ACC112 (cell line): ENCODE results near the gene DDX1.

Source experiments
- H2AFZ ChIP-seq: fragments of 200-600 bp; sonication (generic); one replicate; pipeline ENCODE4 v1.6.0; 2017; ENCODE audit warnings: antibody characterized with exemption, low read length; ENCODE audit not compliant: unreplicated experiment
- H3K27ac ChIP-seq: fragments of 200-600 bp; sonication (generic); 2 replicates; pipeline ENCODE4 v1.5.1; 2014; ENCODE audit warnings: low read depth, mild to moderate bottlenecking, antibody characterized with exemption, low read length, moderate library complexity
- H3K27me3 ChIP-seq: fragments of 200-600 bp; sonication (generic); 2 replicates; pipeline ENCODE4 v1.6.1; 2014; ENCODE audit warnings: mild to moderate bottlenecking, antibody characterized with exemption, low read length, moderate library complexity, mixed read lengths; ENCODE audit not compliant: insufficient read depth
- H3K36me3 ChIP-seq: fragments of 200-600 bp; sonication (generic); 2 replicates; pipeline ENCODE4 v1.6.1; 2016; ENCODE audit warnings: mild to moderate bottlenecking, antibody characterized with exemption, low read length, moderate library complexity, mixed read lengths; ENCODE audit not compliant: insufficient read depth
- H3K4me1 ChIP-seq: fragments of 200-600 bp; sonication (generic); one replicate; pipeline ENCODE4 v1.6.1; 2016; ENCODE audit warnings: low read length, mixed read lengths; ENCODE audit not compliant: insufficient read depth, unreplicated experiment, control insufficient read depth
- H3K4me3 ChIP-seq: fragments of 200-600 bp; sonication (generic); 2 replicates; pipeline ENCODE4 v1.5.1; 2014; ENCODE audit warnings: mild to moderate bottlenecking, low read depth, low read length
- H3K79me2 ChIP-seq: fragments of 200-600 bp; sonication (generic); one replicate; pipeline ENCODE4 v1.6.0; 2016; ENCODE audit warnings: low read length; ENCODE audit not compliant: control insufficient read depth, unreplicated experiment, insufficient read depth

Gene DDX1

GRCh38 chr2:15623481-15623796 is 31.8 kb downstream of the DDX1 start:
- H3K4me1 ChIP-seq = no peaks in the 10 kb centered on the region
- no peak overlapping the region for H3K4me3 ChIP-seq
- H3K27ac ChIP-seq = no peak overlapping the region
- H3K79me2 ChIP-seq = no peaks in the 10 kb centered on the region
- H3K36me3 ChIP-seq = peaks cover 68% of the 10 kb centered on the region
- no peaks in the 10 kb centered on the region for H3K27me3 ChIP-seq
- H2AFZ ChIP-seq = no peak overlapping the region

GRCh38 chr2:15623898-15624541 is 32.4 kb downstream of the DDX1 start:
- H3K27ac ChIP-seq = no peak overlapping the region
- no peaks in the 10 kb centered on the region for H3K79me2 ChIP-seq
- H3K27me3 ChIP-seq = no peaks in the 10 kb centered on the region
- no peaks in the 10 kb centered on the region for H3K4me1 ChIP-seq
- peaks cover 74% of the 10 kb centered on the region for H3K36me3 ChIP-seq
- H3K4me3 ChIP-seq = no peak overlapping the region
- H2AFZ ChIP-seq = no peak overlapping the region

DNA sequence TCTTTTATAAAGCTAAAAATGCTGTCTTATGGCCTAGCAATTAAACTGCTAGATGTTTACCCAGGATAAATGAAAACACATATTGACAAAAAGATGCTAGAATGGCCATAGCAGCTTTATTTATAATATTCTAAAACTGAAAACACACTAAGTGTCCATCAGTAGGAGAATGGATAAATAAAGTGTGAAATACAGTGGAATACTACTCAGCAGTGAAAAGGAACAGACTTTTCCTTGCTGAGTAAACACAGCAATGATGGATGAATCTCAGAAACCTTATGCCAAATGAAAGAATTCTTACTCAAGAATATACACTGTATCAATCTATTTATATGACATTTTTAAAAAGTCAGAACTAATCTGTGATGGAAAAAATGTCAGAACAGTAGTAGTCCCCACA is 33.2 kb downstream of the DDX1 start:
- H3K4me1 ChIP-seq = no peaks in the 10 kb centered on the region
- peaks cover 82% of the 10 kb centered on the region for H3K36me3 ChIP-seq
- no peak overlapping the region for H2AFZ ChIP-seq
- H3K4me3 ChIP-seq = no peak overlapping the region
- no peaks in the 10 kb centered on the region for H3K27me3 ChIP-seq
- no peaks in the 10 kb centered on the region for H3K79me2 ChIP-seq
- no peak overlapping the region for H3K27ac ChIP-seq

- no peaks in the 10 kb centered on the region for H3K79me2 ChIP-seq
- H3K4me3 ChIP-seq = no peak overlapping the region
- H2AFZ ChIP-seq = no peak overlapping the region
- H3K36me3 ChIP-seq = peaks cover 80% of the 10 kb centered on the region
- no peaks in the 10 kb centered on the region for H3K27me3 ChIP-seq
- no peaks in the 10 kb centered on the region for H3K4me1 ChIP-seq
- no peak overlapping the region for H3K27ac ChIP-seq
Measured at GRCh38 chr2:15625344-15626036, 33.8 kb downstream of the DDX1 start.

DNA sequence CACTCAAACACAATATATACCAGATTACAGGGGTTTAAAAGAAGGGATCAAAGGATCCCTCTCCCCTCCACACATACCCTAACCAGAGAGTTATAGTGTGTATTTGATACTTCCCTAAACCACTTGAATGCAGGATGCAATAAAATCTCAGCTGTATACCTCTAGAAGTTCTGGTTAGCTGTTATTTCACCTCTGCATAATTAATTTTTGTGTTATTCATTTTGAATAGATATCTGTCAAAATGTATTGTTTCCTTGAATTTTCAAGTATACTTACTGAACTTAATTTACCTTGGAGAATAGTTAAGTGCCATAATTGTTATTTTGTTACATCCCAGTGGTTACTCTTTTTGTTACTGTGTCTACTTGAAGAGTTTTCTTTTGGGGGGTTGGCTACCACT is 34.5 kb downstream of the DDX1 start:
- no peak overlapping the region for H3K4me3 ChIP-seq
- peaks cover 78% of the 10 kb centered on the region for H3K36me3 ChIP-seq
- no peak overlapping the region for H2AFZ ChIP-seq
- H3K27me3 ChIP-seq = no peaks in the 10 kb centered on the region
- H3K4me1 ChIP-seq = no peaks in the 10 kb centered on the region
- no peaks in the 10 kb centered on the region for H3K79me2 ChIP-seq
- H3K27ac ChIP-seq = no peak overlapping the region

DNA sequence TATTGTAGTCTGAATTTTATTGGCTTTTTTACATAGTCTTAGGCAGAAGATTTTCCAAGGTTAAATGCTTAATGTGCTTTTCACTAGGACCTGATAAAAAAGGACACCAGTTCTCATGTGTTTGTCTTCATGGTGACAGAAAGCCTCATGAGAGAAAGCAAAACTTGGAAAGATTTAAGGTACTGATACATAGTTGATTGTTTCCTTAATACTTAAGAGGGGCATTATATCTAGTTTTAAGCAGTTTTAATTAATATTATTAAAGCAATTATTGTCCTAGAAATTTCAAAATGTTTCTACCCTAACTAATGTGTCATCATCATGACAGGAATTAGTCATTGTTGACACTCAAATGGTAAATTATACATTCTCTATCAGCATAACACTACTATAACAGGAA is 35.3 kb downstream of the DDX1 start:
- no peak overlapping the region for H3K27ac ChIP-seq
- H3K4me3 ChIP-seq = no peak overlapping the region
- H3K4me1 ChIP-seq = no peaks in the 10 kb centered on the region
- H3K27me3 ChIP-seq = no peaks in the 10 kb centered on the region
- no peak overlapping the region for H2AFZ ChIP-seq
- no peaks in the 10 kb centered on the region for H3K79me2 ChIP-seq
- H3K36me3 ChIP-seq = peaks cover 79% of the 10 kb centered on the region

- H3K79me2 ChIP-seq = no peaks in the 10 kb centered on the region
Measured at GRCh38 chr2:15627817-15628684, 36.4 kb downstream of the DDX1 start.

DNA sequence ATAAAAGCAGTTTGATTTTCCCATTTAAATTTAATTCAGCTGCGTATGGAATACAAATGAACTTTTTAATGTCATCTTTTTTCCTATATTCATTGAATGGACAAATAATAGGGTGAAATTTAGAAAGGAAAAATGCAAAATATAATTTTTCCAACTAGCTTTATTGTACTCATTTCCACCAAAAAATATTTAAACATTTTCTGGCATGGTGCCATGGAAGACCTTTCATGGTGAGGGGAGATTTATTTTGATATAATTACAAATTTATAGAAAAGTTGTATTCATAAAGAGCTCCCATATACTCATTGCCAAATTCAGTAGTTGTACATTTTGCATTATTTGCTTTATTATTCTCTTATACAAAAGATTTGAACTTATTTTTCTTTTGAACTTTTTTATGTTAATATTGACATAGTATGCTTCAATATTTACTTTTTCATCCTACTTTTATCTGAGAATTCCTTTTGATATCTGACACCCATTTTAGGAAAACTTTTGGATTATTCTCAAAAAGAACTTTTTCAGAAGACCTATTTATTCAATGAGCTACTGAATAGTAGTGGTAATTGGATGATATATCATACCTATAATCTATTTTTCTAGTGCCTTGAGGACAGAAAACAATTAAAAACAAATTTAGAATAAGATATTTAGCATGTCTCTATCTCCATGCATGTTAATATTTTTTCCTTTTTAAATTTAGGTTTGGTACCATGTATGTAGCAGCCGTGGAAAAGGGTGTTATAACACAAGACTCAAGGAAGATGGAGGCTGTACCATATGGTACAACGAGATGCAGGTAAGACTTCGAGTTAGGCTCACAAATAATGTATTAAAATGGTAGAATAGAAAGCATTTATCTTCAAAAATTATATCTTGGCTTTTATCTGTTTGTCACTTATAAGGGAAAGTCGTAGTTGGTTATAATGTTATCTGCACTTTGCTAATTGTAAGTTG is 37.5 kb downstream of the DDX1 start:
- no peaks in the 10 kb centered on the region for H3K4me1 ChIP-seq
- no peaks in the 10 kb centered on the region for H3K79me2 ChIP-seq
- peaks cover 62% of the 10 kb centered on the region for H3K36me3 ChIP-seq
- no peak overlapping the region for H2AFZ ChIP-seq
- no peak overlapping the region for H3K27ac ChIP-seq
- no peaks in the 10 kb centered on the region for H3K27me3 ChIP-seq
- no peak overlapping the region for H3K4me3 ChIP-seq

More at GRCh38 chr2:15627817-15628684, 36.4 kb downstream of the DDX1 start:
- Histone ChIP-seq H2AFZ (no peak overlapping the region), H3K4me1 (no peaks in the 10 kb centered on the region), H3K27ac (no peak overlapping the region), H3K27me3 (no peaks in the 10 kb centered on the region), H3K36me3 (peaks cover 69% of the 10 kb centered on the region), H3K4me3 (no peak overlapping the region)

- peaks cover 55% of the 10 kb centered on the region for H3K36me3 ChIP-seq
Measured at GRCh38 chr2:15630121-15630977, 38.7 kb downstream of the DDX1 start.

More at GRCh38 chr2:15630121-15630977, 38.7 kb downstream of the DDX1 start:
- Histone ChIP-seq H3K4me1 (no peaks in the 10 kb centered on the region), H3K27ac (no peak overlapping the region), H2AFZ (no peak overlapping the region), H3K27me3 (no peaks in the 10 kb centered on the region), H3K4me3 (no peak overlapping the region), H3K79me2 (no peaks in the 10 kb centered on the region)
